Activated B cell treated with CpG ODN at 0.5 μM for 24 hours (primary cell): ENCODE data around the gene DHFR2. TPM values are rescaled to one million over a fixed set of nuclear protein-coding genes. Genes with fewer than 3 reads are reported as not detected.
"Not testable (repeated sequence)": the region's sequence is repeated elsewhere in the genome, so short reads cannot be mapped to it uniquely, and the experiment has no call there.

Source experiments
- ATAC-seq: fragments of 200-7000 bp; cut with Tn5 transposase; one replicate; pipeline ENCODE4 v1.10.0; 2021; ENCODE audit warnings: low read depth, mild to moderate bottlenecking, moderate library complexity
- CTCF ChIA-PET: fragments of 350-600 bp; sonication (Branson Sonifier 250); formaldehyde crosslinking; loops from one replicate; lab custom pipeline; 2021; ENCODE audit warnings: antibody characterized with exemption; lab: Charles Lee
- POLR2A ChIA-PET: fragments of 350-600 bp; sonication (Branson Sonifier 250); formaldehyde crosslinking; loops from one replicate; lab custom pipeline; 2021; ENCODE audit warnings: antibody characterized with exemption; lab: Charles Lee
- DNase-seq: peaks from one replicate; pipeline ENCODE4 v3.0.0; 2022
- H3K27ac Mint-ChIP-seq: one replicate; pipeline ENCODE4 v1.8.0; 2020; ENCODE audit warnings: mixed read lengths
- H3K27me3 Mint-ChIP-seq: one replicate; pipeline ENCODE4 v1.8.0; 2021; ENCODE audit warnings: mixed read lengths
- H3K36me3 Mint-ChIP-seq: one replicate; pipeline ENCODE4 v1.8.0; 2021; ENCODE audit warnings: low read depth, mixed read lengths
- H3K4me1 Mint-ChIP-seq: one replicate; pipeline ENCODE4 v1.8.0; 2021; ENCODE audit warnings: mixed read lengths
- H3K4me3 Mint-ChIP-seq: one replicate; pipeline ENCODE4 v1.8.0; 2020; ENCODE audit warnings: mild to moderate bottlenecking, mixed read lengths
- H3K9me3 Mint-ChIP-seq: one replicate; pipeline ENCODE4 v1.8.0; 2020; ENCODE audit warnings: mixed read lengths
- intact Hi-C: fragments of 100-400 bp; cut with micrococcal nuclease; formaldehyde crosslinking; loops from one replicate; pipeline ENCODE4 v1.15.1; 2024
- total RNA-seq: library from RNA; stranded (reverse); gene quantifications from 2 replicates; pipeline ENCODE4 v1.2.3, GENCODE V29; 2022
- TF ChIP-seq, protein P1 (sequence below): fragments of 200-600 bp; IDR thresholded peaks from one replicate; pipeline ENCODE4 v1.8.0; 2022; ENCODE audit warnings: antibody characterized with exemption, mild to moderate bottlenecking

The DHFR2 gene
- total RNA-seq, 1 donor from 2014 or later = 4.3 TPM

DNA sequence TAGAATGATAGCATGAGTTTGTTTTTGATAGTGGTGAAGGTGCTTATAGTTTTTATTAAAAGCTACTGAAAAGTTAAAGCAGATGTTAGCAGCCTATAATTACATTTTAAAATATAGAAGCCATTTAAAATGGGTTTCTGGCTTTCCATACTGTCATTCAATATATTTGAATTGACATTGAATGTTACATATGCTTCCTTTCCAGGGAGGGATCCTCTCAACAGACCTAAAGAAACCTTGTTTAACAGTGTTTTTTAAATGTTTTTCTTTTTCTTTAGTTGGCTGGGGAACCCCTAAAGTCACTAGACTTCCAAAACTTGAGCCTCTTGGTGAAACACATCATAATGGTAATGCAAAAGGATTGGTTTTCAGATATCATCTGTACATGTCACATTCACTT is 12.2 kb downstream of the DHFR2 start:
- no peak overlapping the region for H3K4me3 Mint-ChIP-seq
- H3K36me3 Mint-ChIP-seq = peaks cover 5% of the 10 kb centered on the region
- H3K27me3 Mint-ChIP-seq = no peaks in the 10 kb centered on the region
- H3K27ac Mint-ChIP-seq = no peak overlapping the region
- ATAC-seq (no peak), DNase-seq (no peak)
- POLR2A ChIA-PET = interaction anchor here (1.1 kb wide), 1 partner anchor 12 kb away, joined by 5 read pairs; the partner anchor contains the start of genes DHFR2 and NSUN3
- intact Hi-C loops = no loop called here
- no peaks in the 10 kb centered on the region for H3K4me1 Mint-ChIP-seq
- TF ChIP-seq, protein P1, sequence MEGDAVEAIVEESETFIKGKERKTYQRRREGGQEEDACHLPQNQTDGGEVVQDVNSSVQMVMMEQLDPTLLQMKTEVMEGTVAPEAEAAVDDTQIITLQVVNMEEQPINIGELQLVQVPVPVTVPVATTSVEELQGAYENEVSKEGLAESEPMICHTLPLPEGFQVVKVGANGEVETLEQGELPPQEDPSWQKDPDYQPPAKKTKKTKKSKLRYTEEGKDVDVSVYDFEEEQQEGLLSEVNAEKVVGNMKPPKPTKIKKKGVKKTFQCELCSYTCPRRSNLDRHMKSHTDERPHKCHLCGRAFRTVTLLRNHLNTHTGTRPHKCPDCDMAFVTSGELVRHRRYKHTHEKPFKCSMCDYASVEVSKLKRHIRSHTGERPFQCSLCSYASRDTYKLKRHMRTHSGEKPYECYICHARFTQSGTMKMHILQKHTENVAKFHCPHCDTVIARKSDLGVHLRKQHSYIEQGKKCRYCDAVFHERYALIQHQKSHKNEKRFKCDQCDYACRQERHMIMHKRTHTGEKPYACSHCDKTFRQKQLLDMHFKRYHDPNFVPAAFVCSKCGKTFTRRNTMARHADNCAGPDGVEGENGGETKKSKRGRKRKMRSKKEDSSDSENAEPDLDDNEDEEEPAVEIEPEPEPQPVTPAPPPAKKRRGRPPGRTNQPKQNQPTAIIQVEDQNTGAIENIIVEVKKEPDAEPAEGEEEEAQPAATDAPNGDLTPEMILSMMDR = no peak
- H3K9me3 Mint-ChIP-seq = no peaks in the 10 kb centered on the region
- CTCF ChIA-PET = no interaction called here

DNA sequence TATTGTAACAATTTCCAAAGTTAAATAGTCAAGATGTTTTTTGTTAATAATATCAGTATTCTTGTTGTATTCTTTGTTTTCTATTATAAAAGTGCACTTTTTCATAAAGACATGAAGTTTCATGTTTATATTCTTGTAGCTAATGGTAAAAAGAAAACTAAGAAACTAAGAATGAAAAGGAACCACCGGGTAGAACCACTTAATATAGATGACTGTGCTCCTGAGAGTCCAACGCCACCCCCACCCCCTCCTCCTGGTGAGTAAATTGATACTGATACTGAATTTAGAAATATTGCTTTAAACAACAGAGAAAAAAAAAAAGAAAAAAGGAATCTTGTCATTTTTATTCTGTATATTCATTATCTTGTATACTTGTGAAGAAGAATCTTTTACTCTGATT is 13.4 kb downstream of the DHFR2 start:
- Mint-ChIP-seq H3K27ac (no peak overlapping the region), H3K4me1 (no peaks in the 10 kb centered on the region), H3K27me3 (no peaks in the 10 kb centered on the region), H3K36me3 (peaks cover 8% of the 10 kb centered on the region), H3K4me3 (no peak overlapping the region), H3K9me3 (no peaks in the 10 kb centered on the region)
- ChIA-PET CTCF (no interaction called here), POLR2A (no interaction called here)
- TF ChIP-seq, protein P1 = no peak
- DNase-seq (no peak), ATAC-seq (no peak)
- intact Hi-C loops = no loop called here

DNA sequence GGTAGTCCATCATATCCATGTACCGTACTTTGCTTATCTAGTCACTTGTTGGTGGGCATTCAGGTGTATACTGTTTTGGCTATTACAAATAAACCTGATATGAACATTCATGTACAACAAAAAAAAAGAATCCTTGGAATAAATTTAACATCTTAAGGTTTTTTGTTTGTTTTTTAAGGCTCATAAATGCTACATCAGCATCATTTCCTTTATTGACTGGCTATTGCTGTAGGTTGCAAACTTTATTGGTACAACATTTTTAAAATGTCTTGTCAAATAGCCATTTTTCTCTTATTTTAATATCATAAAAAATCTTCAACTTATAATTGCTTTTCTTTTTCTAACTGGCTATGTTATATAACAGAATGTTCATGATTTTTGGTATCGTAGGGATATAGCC is 16.2 kb downstream of the DHFR2 start:
- H3K9me3 Mint-ChIP-seq = no peaks in the 10 kb centered on the region
- POLR2A ChIA-PET = no interaction called here
- no peak for ATAC-seq

DNA sequence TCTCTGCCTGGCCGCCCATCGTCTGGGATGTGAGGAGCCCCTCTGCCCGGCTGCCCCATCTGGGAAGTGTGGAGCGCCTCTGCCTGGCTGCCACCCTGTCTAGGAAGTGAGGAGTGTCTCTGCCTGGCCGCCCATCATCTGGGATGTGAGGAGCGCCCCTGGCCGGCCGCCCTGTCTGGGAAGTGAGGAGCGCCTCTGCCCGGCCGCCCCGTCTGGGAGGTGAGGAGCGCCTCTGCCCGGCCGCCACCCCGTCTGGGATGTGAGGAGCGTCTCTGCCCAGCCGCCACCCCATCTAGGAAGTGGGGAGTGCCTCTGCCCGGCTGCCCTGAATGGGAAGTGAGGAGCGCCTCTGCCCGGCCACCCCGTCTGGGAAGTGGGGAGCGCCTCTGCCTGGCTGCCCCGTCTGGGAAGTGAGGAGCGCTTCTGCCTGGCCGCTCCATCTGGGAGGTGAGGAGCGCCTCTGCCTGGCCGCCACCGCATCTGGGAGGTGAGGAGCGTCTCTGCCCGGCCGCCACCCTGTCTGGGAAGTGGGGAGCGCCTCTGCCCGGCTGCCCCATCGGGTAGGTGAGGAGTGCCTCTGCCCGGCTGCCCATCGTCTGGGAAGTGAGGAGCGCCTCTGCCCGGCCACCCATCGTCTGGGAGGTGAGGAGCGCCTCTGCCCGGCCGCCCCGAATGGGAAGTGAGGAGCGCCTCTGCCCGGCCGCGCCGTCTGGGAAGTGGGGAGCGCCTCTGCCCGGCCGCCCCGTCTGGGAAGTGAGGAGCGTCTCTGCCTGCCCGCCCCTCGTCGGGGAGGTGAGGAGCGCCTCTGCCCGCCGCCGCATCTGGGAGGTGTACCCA is 18.4 kb downstream of the DHFR2 start:
- H3K4me3 Mint-ChIP-seq, H3K27ac Mint-ChIP-seq, POLR2A ChIA-PET, intact Hi-C loops, H3K9me3 Mint-ChIP-seq, H3K4me1 Mint-ChIP-seq, DNase-seq, CTCF ChIA-PET, ATAC-seq, H3K27me3 Mint-ChIP-seq: not testable (repeated sequence)
- H3K36me3 Mint-ChIP-seq = peaks cover 14% of the 10 kb centered on the region

More for the DNA sequence above, 16.2 kb downstream of the DHFR2 start:
- no peaks in the 10 kb centered on the region for H3K4me1 Mint-ChIP-seq
- intact Hi-C loops = no loop called here
- H3K27ac Mint-ChIP-seq = no peak overlapping the region
- CTCF ChIA-PET = no interaction called here
- TF ChIP-seq, protein P1 = no peak
- H3K4me3 Mint-ChIP-seq = no peak overlapping the region
- no peaks in the 10 kb centered on the region for H3K27me3 Mint-ChIP-seq
- peaks cover 11% of the 10 kb centered on the region for H3K36me3 Mint-ChIP-seq
- no peak for DNase-seq

DNA sequence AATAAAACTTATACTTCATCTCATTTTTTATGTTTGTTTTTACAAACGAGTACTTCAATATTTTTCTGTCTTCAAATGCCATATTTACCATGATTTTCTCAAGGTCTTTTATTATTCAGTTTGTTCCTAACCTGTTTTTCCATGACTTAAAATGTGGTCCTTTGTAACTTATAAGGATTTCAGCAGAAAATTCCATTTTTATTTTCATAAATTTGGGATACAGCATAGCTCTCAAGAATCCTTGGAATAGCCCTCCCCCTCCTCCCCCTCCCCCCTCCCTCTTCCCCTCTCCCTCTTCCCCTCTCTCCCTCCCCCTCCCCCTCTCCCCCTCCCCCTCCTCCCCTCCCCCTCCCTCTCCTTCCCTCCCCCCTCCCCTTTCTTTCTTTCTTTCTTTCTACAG is 19.4 kb downstream of the DHFR2 start:
- H3K4me3 Mint-ChIP-seq = no peak overlapping the region
- intact Hi-C loops = no loop called here
- POLR2A ChIA-PET = no interaction called here
- H3K4me1 Mint-ChIP-seq = no peaks in the 10 kb centered on the region
- TF ChIP-seq, protein P1 = no peak
- H3K27ac Mint-ChIP-seq = no peak overlapping the region
- DNase-seq (no peak), ATAC-seq (no peak)
- H3K36me3 Mint-ChIP-seq = peaks cover 14% of the 10 kb centered on the region
- no peaks in the 10 kb centered on the region for H3K27me3 Mint-ChIP-seq
- CTCF ChIA-PET = no interaction called here
- no peaks in the 10 kb centered on the region for H3K9me3 Mint-ChIP-seq
